ENCODE data around the gene RPS24. TPM values are rescaled to one million over a fixed set of nuclear protein-coding genes. Genes with fewer than 3 reads are reported as not detected.

Gene RPS24
- total RNA-seq, 1 donor from 2014 or later: 1,050 TPM

DNA sequence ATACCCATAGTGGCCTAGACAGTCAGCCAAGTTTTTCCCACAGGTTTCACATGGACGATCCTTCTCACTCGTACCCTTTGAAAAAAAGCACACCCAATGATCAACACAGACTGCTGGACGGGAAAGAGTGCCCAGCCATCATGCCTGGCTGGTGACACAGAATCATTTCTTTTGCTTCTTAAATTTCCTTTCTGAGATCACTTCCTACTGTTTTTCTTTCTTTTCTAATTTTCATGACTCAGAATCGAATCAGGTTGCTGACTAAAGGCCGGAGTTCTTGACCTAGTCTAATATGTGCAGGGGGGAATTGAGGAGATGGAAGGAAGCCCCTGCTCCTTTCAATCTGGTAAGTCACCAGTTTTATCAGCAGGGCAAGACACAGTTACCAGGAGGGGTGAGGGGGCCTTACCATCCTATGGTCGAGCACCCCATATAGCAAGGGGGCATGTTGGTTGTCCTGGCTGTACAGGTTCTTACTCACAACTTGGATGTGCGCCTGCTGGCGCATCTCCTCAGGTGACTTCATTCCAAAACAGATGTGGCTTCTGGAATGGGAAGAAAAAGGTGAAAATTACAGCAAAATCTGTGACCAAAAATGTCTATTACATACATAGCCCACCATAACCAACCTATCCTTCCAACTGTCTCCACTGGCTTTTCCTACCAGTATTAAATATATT is 7.8 kb upstream of the RPS24 start:
- no peak for DNase-seq (ENCODE audit: low spot score)

DNA sequence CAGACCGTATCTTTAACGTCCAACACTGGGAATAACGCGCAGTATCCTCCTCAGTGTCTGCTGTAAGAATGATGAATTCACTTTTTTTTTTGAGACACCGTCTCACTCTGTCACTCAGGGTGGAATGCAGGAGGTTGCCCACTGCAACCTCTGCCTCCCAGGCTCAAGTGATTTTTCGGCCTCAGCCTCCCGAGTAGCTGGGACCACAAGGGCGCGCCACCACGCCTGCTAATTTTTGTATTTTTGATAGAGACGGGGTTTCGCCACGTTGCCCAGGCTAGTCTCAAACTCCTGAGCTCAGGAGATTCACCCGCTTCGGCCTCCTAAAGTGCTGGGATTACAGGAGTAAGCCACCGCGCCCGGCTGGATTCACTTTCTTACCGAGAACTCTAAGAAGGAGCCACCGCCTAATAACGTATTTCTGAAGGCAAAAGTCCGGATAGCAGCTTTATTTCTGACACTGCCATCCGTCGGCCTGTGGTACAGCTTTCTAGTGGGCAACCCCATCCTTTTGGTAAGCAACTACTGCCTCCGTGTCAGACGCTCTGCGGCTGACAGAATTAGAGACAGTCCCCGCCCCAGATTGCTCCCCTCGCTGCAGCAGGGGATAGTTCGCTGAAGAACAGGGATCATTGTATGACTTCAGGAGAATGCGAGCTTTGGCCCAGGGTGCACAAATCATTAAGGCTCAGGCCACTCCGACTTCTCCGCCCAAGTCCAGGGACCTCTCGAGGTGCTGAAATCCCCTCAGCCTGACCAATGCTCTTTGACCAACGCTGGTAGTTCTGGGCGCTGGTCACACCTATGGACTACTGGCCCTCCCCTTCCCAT is 5.0 kb upstream of the RPS24 start:
- no peak for DNase-seq (ENCODE audit: low spot score)

DNA sequence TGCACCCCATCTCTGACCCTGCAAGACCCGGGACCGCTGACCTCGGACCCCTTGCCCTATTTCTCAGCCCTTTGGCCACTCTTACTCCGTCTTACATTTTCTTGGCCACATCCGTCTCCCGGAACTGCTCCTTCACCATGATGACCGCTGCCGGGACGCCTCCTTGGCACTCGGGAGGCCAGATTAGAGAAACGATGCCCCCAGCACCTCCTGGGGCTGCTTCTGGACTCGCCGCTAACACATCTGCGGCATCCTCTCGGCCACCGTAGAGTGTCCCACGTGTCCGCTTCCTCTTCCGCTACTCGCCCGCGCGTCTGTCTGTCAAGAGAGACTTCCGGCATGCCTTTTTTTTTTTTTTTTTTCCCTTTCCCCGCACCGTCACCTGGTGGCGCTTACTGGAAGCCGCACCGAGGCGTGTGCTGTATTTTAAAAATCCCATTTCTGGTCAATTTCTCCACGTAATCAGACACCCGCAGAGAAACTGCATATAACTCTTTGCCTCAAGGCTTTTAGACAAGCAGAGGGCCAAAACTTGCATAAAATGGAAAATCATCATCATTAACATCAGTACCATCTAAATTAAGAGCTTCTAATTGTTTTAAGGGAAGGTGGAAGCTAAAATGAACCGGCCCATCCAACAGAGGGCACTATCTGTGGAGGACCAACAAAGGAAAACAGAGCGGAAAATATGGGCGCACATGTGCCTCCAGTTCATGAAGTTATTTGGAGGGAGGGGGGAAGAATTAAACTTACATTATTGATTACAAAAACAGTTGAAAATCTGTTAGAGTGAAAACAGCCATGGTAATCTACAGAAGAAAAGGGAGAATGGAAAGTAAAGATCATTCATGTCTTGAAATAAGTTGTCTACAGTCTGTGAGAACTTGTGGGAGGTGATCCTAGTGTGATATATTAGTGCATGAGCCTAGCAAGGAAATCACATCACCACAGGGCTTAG is 4.1 kb upstream of the RPS24 start, which contains the start of gene POLR3A:
TSS of gene POLR3A (minus strand) at position 247 of the 958 bp plus-strand sequence. CDS start at position 139, 108 bp downstream.
- peak; percentile 97 for DNase-seq (ENCODE audit: low spot score)

DNA sequence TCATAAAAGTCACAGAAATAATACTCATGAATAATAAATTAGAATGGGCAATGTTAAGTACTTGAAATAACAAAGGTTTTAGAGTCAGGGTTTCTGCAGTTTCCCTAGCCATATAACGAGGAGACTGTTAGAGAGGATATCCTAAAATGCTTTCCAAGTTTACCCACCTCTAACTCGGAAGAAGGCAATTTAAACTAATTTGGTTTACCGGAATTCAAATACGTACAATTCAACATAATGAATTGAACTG is 351 bp upstream of the RPS24 start:
- DNase-seq (ENCODE audit: low spot score): no peak

GRCh38 chr10:78035025-78035424 is 1.4 kb downstream of the RPS24 start:
- no peak for DNase-seq (ENCODE audit: low spot score)

GRCh38 chr10:78035437-78035836 is 1.8 kb downstream of the RPS24 start:
- DNase-seq (ENCODE audit: low spot score): no peak

- DNase-seq (ENCODE audit: low spot score): no peak
Measured at GRCh38 chr10:78035933-78036583, 2.4 kb downstream of the RPS24 start.

- DNase-seq (ENCODE audit: low spot score): no peak
Measured at GRCh38 chr10:78038105-78038504, 4.4 kb downstream of the RPS24 start.

DNA sequence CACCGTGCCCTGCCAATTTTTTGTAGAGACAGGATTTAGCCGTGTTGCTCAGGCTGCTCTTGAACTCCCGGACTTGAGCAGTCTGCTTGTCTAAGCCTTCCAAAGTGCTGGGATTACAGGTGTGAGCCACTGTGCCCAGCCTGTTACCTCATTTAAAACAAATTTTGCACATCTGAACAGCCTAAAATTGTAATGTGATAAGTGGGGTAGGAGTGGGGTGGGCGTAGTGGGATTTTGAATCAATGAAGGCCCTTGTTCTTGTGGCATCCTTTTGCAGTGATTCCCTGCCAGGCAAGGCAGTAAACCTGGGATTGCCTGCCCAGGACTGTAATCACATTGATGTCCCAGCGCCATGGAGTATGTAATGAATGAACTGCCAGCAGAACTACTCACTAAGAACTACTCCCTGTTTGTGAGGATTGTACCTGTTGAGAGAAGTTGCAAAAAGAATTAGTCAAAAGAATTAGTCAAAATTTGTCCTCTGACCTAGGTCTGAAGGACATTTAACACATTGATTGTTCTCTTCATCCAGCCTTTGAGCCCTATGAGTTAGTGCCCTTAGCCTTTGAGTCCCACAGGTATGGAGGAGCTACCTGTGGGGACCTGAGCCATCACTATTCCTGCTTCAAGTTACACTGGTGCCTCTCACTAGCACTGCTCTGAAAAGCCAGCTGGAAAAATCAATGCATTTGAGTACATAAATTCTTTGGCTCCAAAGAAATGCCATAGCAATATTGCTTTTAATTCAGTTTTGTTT is 5.3 kb downstream of the RPS24 start:
- no peak for DNase-seq (ENCODE audit: low spot score)

DNA sequence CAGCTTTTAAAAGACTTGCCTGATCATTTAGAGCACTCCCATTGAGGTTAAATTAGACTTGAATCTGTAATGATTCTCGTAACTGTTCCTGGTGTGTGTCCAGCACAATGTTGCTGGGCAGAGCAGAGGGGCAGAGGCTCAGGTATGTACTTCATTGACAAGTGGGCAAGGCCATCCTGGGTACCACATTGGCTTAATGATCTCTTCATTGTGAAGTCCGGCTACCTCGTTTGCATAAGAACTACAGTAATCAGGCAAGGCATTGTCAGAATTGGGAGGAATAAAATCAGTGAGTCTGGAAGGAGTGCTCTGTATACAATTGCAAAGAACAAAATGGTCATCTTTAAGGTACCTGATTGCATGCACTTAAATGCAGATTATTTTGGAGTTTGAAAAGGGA is 6.1 kb downstream of the RPS24 start:
- DNase-seq (ENCODE audit: low spot score): no peak

GRCh38 chr10:78041170-78042057 is 7.8 kb downstream of the RPS24 start:
- no peak for DNase-seq (ENCODE audit: low spot score)

- DNase-seq (ENCODE audit: low spot score): no peak
Measured at GRCh38 chr10:78042058-78042751, 8.5 kb downstream of the RPS24 start.

GRCh38 chr10:78042752-78043104 is 9.1 kb downstream of the RPS24 start:
- no peak for DNase-seq (ENCODE audit: low spot score)

GRCh38 chr10:78044179-78044578 is 10.5 kb downstream of the RPS24 start:
- no peak for DNase-seq (ENCODE audit: low spot score)

DNA sequence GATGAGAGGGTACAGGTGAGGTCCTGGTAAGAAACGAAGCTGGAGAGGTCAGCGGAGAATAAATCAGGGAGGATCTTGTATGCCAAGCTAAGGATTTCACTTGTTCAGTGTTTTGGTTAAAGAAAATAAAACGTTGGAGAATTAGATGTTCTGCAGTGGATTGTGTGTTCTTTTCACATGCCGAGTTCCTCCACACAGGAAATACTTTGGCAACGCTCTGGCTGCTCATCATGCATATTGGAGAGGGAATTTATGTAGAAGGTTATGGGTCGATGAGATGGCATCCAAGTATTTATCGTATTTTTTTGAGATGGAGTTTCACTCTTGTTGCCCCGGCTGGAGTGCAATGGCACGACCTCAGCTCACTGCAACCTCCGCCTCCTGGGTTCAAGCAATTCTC is 11.0 kb downstream of the RPS24 start:
- no peak for DNase-seq (ENCODE audit: low spot score)

- DNase-seq (ENCODE audit: low spot score): no peak
Measured at GRCh38 chr10:78045237-78045636, 11.6 kb downstream of the RPS24 start.

GRCh38 chr10:78045856-78046255 is 12.2 kb downstream of the RPS24 start:
- no peak for DNase-seq (ENCODE audit: low spot score)

GRCh38 chr10:78046711-78047269 is 13.1 kb downstream of the RPS24 start:
- DNase-seq (ENCODE audit: low spot score): no peak

Measured in mesenteric fat pad (tissue), 1 donor.